Naive thymus-derived CD8-positive, alpha-beta T cell (primary cell): ENCODE data around the gene SDK2. TPM values are rescaled to one million over a fixed set of nuclear protein-coding genes. Genes with fewer than 3 reads are reported as not detected.

ENCODE experiments used
- ATAC-seq, 2 donors: fragments of 150-1000 bp; cut with Tn5 transposase in 1 of 2; sonication (Bioruptor Pico), chemical (Tn5 transposase) in 1 of 2; 1 replicate in 1 of 2; 2 replicates in 1 of 2; pipeline ENCODE4 v1.10.0; 2021; ENCODE audit warnings: mild to moderate bottlenecking in 2 of 2, moderate library complexity in 2 of 2
- POLR2A ChIA-PET: fragments of 350-600 bp; sonication (Branson Sonifier 250); formaldehyde crosslinking; loops from one replicate; lab custom pipeline; 2021; ENCODE audit warnings: antibody characterized with exemption; lab: Charles Lee
- DNase-seq, 10 donors: peaks; one replicate each; pipeline versions ENCODE4 v3.0.0 to v3.0.0-alpha.2; 2020 to 2022
- H3K27ac Mint-ChIP-seq, 10 donors: one replicate each; pipeline ENCODE4 v1.8.0; 2020 to 2022; ENCODE audit warnings: mild to moderate bottlenecking in 10 of 10, mixed read lengths in 10 of 10, moderate library complexity in 4 of 10, inconsistent platforms in 1 of 10
- H3K27me3 Mint-ChIP-seq, 5 donors: one replicate each; pipeline ENCODE4 v1.8.0; 2021 to 2022; ENCODE audit warnings: mixed read lengths in 5 of 5
- H3K36me3 Mint-ChIP-seq, 3 donors: one replicate each; pipeline ENCODE4 v1.8.0; 2020 to 2022; ENCODE audit warnings: mixed read lengths in 3 of 3, mild to moderate bottlenecking in 2 of 3, inconsistent platforms in 1 of 3
- H3K4me1 Mint-ChIP-seq, 4 donors: one replicate each; pipeline ENCODE4 v1.8.0; 2021 to 2022; ENCODE audit warnings: mixed read lengths in 4 of 4
- H3K4me3 Mint-ChIP-seq, 10 donors: one replicate each; pipeline ENCODE4 v1.8.0; 2020 to 2022; ENCODE audit warnings: mild to moderate bottlenecking in 10 of 10, mixed read lengths in 10 of 10, moderate library complexity in 6 of 10, inconsistent platforms in 1 of 10
- H3K9me3 Mint-ChIP-seq, 9 donors: one replicate each; pipeline ENCODE4 v1.8.0; 2020 to 2022; ENCODE audit warnings: mixed read lengths in 9 of 9, mild to moderate bottlenecking in 3 of 9, inconsistent platforms in 1 of 9, moderate library complexity in 1 of 9
- polyA plus RNA-seq, 3 donors: library from polyadenylated mRNA; unstranded; fragments of 300-500 nt; fragmentation: Illumina TruSeq; gene quantifications; one replicate each; pipeline ENCODE4 v1.2.3, GENCODE V29; 2021
- total RNA-seq, 8 experiments: library from RNA in 2 of 8; stranded (reverse) in 2 of 8; gene quantifications; one replicate each; pipeline ENCODE4 v1.2.3 and lab custom pipeline; 2021 to 2026

The SDK2 gene
- total and polyA plus RNA-seq, 5 experiments from 2014 or later, result 0.27 to 11.3 (median 4.2) TPM

DNA sequence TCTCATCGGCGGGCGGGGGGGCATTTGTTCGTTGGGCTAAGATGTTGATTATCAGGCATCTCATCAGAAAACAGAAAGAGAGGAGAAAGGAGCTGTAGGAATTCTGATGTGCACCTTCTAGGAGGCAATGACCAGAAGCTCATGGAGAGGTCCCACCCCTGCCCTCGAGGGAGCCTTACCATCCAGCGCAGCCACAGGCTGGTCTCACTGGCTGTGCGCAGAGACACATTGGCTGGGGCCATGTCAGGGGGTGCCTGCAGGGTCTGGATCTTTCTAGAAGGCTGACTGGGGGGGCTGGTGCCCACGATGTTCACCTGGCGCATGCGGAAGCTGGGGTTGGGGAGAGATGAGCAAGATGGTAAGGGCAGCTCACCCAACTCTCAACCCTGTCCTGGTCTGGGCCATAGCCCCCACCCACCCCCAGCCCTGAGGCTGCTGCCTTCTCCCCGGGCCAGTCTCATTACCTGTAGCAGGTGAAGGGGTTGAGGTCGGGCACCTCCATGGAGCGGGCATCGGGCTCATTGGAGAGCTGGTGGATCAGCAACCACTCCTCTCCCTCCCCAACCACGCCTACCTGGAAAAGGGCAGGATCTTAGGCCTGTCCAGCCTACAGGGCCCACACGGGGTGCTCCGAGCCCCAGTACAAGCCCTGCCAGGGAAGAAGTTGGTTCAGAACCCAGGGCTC, 246.2 kb downstream of the SDK2 start:
- DNase-seq (no peak), ATAC-seq (no peak)
- H3K9me3 Mint-ChIP-seq, result no peaks in the 10 kb centered on the region
- POLR2A ChIA-PET, result no interaction called here
- H3K36me3 Mint-ChIP-seq, result peaks cover 0 to 14% (median 7%) of the 10 kb centered on the region in 3 donors
- no peak overlapping the region for H3K4me3 Mint-ChIP-seq
- H3K27ac Mint-ChIP-seq, result no peak overlapping the region
- H3K4me1 Mint-ChIP-seq, result peaks cover 0 to 2% (median 0%) of the 10 kb centered on the region in 4 donors
- H3K27me3 Mint-ChIP-seq, result no peaks in the 10 kb centered on the region

DNA sequence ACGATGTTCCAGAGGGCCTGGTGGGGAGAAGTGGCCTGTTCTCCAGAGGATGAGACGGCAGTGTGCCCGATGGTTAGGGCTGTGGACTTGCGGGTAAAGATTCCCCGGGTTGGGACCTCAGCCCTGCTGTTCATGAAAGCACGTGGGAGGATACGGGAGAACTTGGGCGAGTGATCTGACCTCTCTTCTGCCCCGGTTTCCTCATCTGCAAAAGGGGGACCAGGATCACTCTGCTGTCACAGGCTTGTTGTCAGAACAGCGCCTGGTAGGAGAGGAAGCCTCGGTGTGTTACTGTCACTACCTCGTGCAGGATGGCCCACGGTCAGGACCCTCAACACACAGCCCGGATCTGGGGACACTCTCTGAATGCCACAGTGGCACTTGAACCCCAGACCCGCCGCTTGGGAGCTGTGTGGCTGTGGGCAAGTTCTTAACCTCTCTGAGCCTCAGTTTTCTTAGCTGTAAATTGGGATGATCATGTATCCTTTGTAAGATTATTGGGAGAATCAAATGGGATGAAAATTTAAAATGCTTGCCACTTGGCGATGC, 246.9 kb downstream of the SDK2 start:
- H3K27me3 Mint-ChIP-seq, result no peaks in the 10 kb centered on the region
- no peak for DNase-seq
- peaks cover 0 to 2% (median 0%) of the 10 kb centered on the region in 4 donors for H3K4me1 Mint-ChIP-seq
- no peak for ATAC-seq
- no peak overlapping the region for H3K27ac Mint-ChIP-seq
- H3K4me3 Mint-ChIP-seq, result peak overlapping the region in 1 of 10 donors; percentile 20
- no peaks in the 10 kb centered on the region for H3K9me3 Mint-ChIP-seq
- peaks cover 0 to 14% (median 7%) of the 10 kb centered on the region in 3 donors for H3K36me3 Mint-ChIP-seq
- POLR2A ChIA-PET, result no interaction called here

DNA sequence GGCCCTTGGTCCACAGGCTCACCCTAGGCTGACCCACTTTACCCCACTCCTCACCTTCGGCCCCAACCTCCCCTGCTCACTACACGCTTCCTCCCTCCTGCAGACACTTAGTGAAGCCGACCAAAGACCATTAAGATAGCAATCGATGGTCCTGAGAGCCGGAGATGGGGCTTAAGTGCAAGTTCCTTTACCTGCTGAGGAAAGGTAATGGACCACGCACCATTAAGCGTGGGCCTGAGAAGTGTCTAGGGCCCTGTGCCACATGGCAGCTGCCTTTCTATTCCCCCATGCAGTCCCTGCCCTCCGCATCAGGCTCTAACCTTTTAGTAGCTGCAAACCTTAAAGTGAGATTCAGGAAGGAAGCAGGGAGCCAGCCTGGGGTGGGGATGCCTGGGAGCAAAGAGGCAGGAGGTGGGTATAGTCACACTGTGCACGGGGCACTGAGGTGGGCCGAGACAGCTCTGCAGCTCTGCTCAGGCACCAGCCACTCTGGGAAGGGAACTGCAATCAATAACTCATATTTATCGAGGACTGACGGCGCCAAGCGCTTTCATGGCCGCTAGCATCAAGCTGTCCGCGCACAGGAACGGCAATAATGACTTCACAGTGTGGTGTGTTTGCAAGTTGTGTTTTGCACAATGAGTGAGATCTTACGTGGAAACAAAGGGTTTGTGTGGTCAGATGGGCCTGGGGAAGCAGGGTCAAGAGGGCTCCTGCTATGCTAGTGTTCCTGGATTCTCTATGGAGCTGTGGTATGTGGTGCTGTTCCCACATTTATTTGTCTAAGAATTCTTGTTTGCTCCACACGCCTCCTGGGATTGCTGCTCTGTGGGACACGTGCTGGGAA, 247.6 kb downstream of the SDK2 start:
- POLR2A ChIA-PET, result no interaction called here
- peaks cover 0 to 14% (median 7%) of the 10 kb centered on the region in 3 donors for H3K36me3 Mint-ChIP-seq
- no peak overlapping the region for H3K4me3 Mint-ChIP-seq
- no peaks in the 10 kb centered on the region for H3K27me3 Mint-ChIP-seq
- peak overlapping the region in 3 of 10 donors; percentile 3 to 12 (median 5) for H3K27ac Mint-ChIP-seq
- peaks cover 0 to 2% (median 0%) of the 10 kb centered on the region in 4 donors for H3K4me1 Mint-ChIP-seq
- ATAC-seq (no peak), DNase-seq (no peak)
- no peaks in the 10 kb centered on the region for H3K9me3 Mint-ChIP-seq

DNA sequence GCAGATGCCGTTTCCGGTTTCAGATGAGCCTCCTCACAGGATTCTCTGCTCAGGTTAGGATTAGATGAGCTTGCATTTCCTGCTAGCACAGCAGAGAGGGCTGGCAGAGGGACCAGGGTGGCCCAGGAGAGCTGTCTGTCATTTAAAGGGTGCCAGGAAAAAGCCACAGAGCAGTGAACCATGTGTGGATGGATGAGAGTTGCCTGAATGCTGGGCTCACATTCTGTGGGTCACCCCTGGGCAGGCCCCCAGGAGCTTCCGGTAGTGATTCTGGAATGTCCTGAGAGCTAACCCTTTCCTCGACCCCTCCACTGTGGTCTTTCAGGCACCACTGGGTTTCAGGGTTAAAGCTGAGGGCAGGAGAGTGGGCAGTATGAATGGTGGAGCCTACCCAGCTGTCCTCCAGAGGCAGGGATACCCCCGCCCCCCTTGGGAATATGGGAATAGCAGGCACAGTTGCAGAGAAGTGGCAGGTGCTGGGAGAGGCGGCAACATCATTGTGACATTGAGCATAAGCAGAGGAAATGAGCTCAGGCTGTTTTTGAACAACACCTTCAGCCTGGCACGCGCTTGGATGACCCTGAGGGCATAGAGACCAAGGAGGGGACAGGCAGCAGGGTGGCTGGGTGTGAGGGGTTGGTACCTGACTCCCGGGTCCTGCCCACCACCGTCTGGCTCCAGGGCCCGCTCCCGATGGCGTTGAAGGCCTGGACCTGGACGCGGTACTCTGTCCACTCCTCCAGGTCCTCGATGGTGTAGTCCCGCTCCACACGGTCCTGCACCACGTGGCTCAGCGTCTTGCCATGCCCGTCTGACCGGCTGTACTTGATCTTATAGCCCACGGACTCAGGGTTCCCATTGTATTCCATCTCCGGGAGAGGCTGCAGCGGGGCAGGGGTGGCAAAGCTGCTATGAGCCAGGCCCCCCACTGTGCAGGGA, 249.5 kb downstream of the SDK2 start:
- Mint-ChIP-seq H3K27ac (peak overlapping the region in 1 of 10 donors; percentile 37), H3K4me1 (peaks cover 0 to 2% (median 0%) of the 10 kb centered on the region in 4 donors), H3K9me3 (no peaks in the 10 kb centered on the region), H3K4me3 (peak overlapping the region in 1 of 10 donors; percentile 28), H3K36me3 (peaks cover 0 to 11% (median 9%) of the 10 kb centered on the region in 3 donors), H3K27me3 (no peaks in the 10 kb centered on the region)
- ATAC-seq, result no peak
- POLR2A ChIA-PET, result no interaction called here
- DNase-seq, result no peak

GRCh38 chr17:73393962-73394361, 250.3 kb downstream of the SDK2 start:
- POLR2A ChIA-PET, result no interaction called here
- no peak overlapping the region for H3K4me3 Mint-ChIP-seq
- no peak for ATAC-seq
- no peak overlapping the region for H3K27ac Mint-ChIP-seq
- no peak for DNase-seq
- no peaks in the 10 kb centered on the region for H3K27me3 Mint-ChIP-seq
- no peaks in the 10 kb centered on the region for H3K9me3 Mint-ChIP-seq
- peaks cover 0 to 1% (median 0%) of the 10 kb centered on the region in 4 donors for H3K4me1 Mint-ChIP-seq
- peaks cover 0 to 10% (median 8%) of the 10 kb centered on the region in 3 donors for H3K36me3 Mint-ChIP-seq

- Mint-ChIP-seq H3K27ac (no peak overlapping the region), H3K4me3 (no peak overlapping the region), H3K36me3 (peaks cover 0 to 8% (median 7%) of the 10 kb centered on the region in 3 donors), H3K27me3 (no peaks in the 10 kb centered on the region), H3K9me3 (no peaks in the 10 kb centered on the region), H3K4me1 (no peaks in the 10 kb centered on the region)
- POLR2A ChIA-PET, result no interaction called here
- ATAC-seq (no peak), DNase-seq (no peak)
Measured at GRCh38 chr17:73393381-73393780, 250.9 kb downstream of the SDK2 start.

GRCh38 chr17:73391331-73392265, 252.6 kb downstream of the SDK2 start:
- Mint-ChIP-seq H3K27me3 (no peaks in the 10 kb centered on the region), H3K4me3 (peak overlapping the region in 1 of 10 donors; percentile 29), H3K4me1 (no peaks in the 10 kb centered on the region), H3K9me3 (no peaks in the 10 kb centered on the region), H3K27ac (no peak overlapping the region), H3K36me3 (peaks cover 0 to 10% (median 8%) of the 10 kb centered on the region in 3 donors)
- no peak for DNase-seq
- POLR2A ChIA-PET, result no interaction called here
- no peak for ATAC-seq

- Mint-ChIP-seq H3K4me1 (no peaks in the 10 kb centered on the region), H3K9me3 (no peaks in the 10 kb centered on the region), H3K27ac (peak overlapping the region in 1 of 10 donors; percentile 62), H3K27me3 (no peaks in the 10 kb centered on the region), H3K36me3 (peaks cover 0 to 10% (median 8%) of the 10 kb centered on the region in 3 donors), H3K4me3 (no peak overlapping the region)
- DNase-seq (no peak), ATAC-seq (no peak)
- POLR2A ChIA-PET, result no interaction called here
Measured at GRCh38 chr17:73390851-73391250, 253.4 kb downstream of the SDK2 start.

- ATAC-seq, result no peak
- no peaks in the 10 kb centered on the region for H3K9me3 Mint-ChIP-seq
- no peak for DNase-seq
- H3K27me3 Mint-ChIP-seq, result no peaks in the 10 kb centered on the region
- POLR2A ChIA-PET, result no interaction called here
- no peaks in the 10 kb centered on the region for H3K4me1 Mint-ChIP-seq
- H3K27ac Mint-ChIP-seq, result peak overlapping the region in 1 of 10 donors; percentile 11
- H3K4me3 Mint-ChIP-seq, result no peak overlapping the region
- peaks cover 0 to 13% (median 10%) of the 10 kb centered on the region in 3 donors for H3K36me3 Mint-ChIP-seq
Measured at GRCh38 chr17:73390221-73390620, 254.0 kb downstream of the SDK2 start.

GRCh38 chr17:73389411-73389810, 254.8 kb downstream of the SDK2 start:
- Mint-ChIP-seq H3K4me3 (no peak overlapping the region), H3K4me1 (no peaks in the 10 kb centered on the region), H3K27me3 (no peaks in the 10 kb centered on the region), H3K27ac (peak overlapping the region in 1 of 10 donors; percentile 70), H3K9me3 (no peaks in the 10 kb centered on the region), H3K36me3 (peaks cover 0 to 15% (median 15%) of the 10 kb centered on the region in 3 donors)
- POLR2A ChIA-PET, result interaction anchor here (0.7 kb wide), 1 partner anchor 685 kb away, joined by 5 read pairs; no protein-coding TSS in a partner anchor
- no peak for DNase-seq
- ATAC-seq, result no peak

GRCh38 chr17:73388578-73388905, 255.7 kb downstream of the SDK2 start:
- DNase-seq (no peak), ATAC-seq (no peak)
- H3K27ac Mint-ChIP-seq, result no peak overlapping the region
- no peaks in the 10 kb centered on the region for H3K9me3 Mint-ChIP-seq
- no peaks in the 10 kb centered on the region for H3K4me1 Mint-ChIP-seq
- H3K27me3 Mint-ChIP-seq, result no peaks in the 10 kb centered on the region
- POLR2A ChIA-PET, result no interaction called here
- no peak overlapping the region for H3K4me3 Mint-ChIP-seq
- H3K36me3 Mint-ChIP-seq, result peaks cover 0 to 12% (median 10%) of the 10 kb centered on the region in 3 donors
